ENCODE results near the gene IGF1. TPM values are rescaled to one million over a fixed set of nuclear protein-coding genes. Genes with fewer than 3 reads are reported as not detected.

Gene IGF1
- total and polyA plus RNA-seq, 2 experiments from 2014 or later = not detected

GRCh38 chr12:102507301-102507700, 26.9 kb upstream of the IGF1 start:
- no peaks in the 10 kb centered on the region for H3K36me3 ChIP-seq
- TF ChIP-seq CTCF (IDR thresholded peaks at IDR 0.05; ENCODE audit: low read depth, low read length) = no peak
- H3K27ac ChIP-seq = no peak overlapping the region
- no peak overlapping the region for H3K4me3 ChIP-seq
- no peak for DNase-seq (ENCODE audit: low read depth in 1 of 2, low spot score in 1 of 2)
- H3K9me3 ChIP-seq (ENCODE audit: low read depth) = no peaks in the 10 kb centered on the region
- no peaks in the 10 kb centered on the region for H3K27me3 ChIP-seq
- H3K4me1 ChIP-seq (ENCODE audit: low read depth) = no peaks in the 10 kb centered on the region

GRCh38 chr12:102504871-102505270, 24.5 kb upstream of the IGF1 start:
- H3K27ac ChIP-seq = no peak overlapping the region
- H3K36me3 ChIP-seq = no peaks in the 10 kb centered on the region
- no peaks in the 10 kb centered on the region for H3K9me3 ChIP-seq (ENCODE audit: low read depth)
- TF ChIP-seq CTCF (IDR thresholded peaks at IDR 0.05; ENCODE audit: low read depth, low read length) = no peak
- H3K4me3 ChIP-seq = no peak overlapping the region
- H3K4me1 ChIP-seq (ENCODE audit: low read depth) = no peaks in the 10 kb centered on the region
- no peaks in the 10 kb centered on the region for H3K27me3 ChIP-seq
- DNase-seq (ENCODE audit: low read depth in 1 of 2, low spot score in 1 of 2) = no peak

- Histone ChIP-seq H3K4me1 (ENCODE audit: low read depth) (no peaks in the 10 kb centered on the region), H3K9me3 (ENCODE audit: low read depth) (no peaks in the 10 kb centered on the region), H3K27ac (no peak overlapping the region), H3K36me3 (no peaks in the 10 kb centered on the region), H3K4me3 (no peak overlapping the region), H3K27me3 (no peaks in the 10 kb centered on the region)
- no peak for DNase-seq (ENCODE audit: low read depth in 1 of 2, low spot score in 1 of 2)
- TF ChIP-seq CTCF (IDR thresholded peaks at IDR 0.05; ENCODE audit: low read depth, low read length) = no peak
Measured at GRCh38 chr12:102504280-102504679, 23.9 kb upstream of the IGF1 start.

- DNase-seq (ENCODE audit: low read depth in 1 of 2, low spot score in 1 of 2) = no peak
- no peaks in the 10 kb centered on the region for H3K36me3 ChIP-seq
- no peaks in the 10 kb centered on the region for H3K27me3 ChIP-seq
- no peak overlapping the region for H3K4me3 ChIP-seq
- no peak overlapping the region for H3K27ac ChIP-seq
- H3K4me1 ChIP-seq (ENCODE audit: low read depth) = no peaks in the 10 kb centered on the region
- TF ChIP-seq CTCF (IDR thresholded peaks at IDR 0.05; ENCODE audit: low read depth, low read length) = no peak
- H3K9me3 ChIP-seq (ENCODE audit: low read depth) = no peaks in the 10 kb centered on the region
Measured at GRCh38 chr12:102503831-102504230, 23.5 kb upstream of the IGF1 start.

GRCh38 chr12:102503056-102503681, 22.8 kb upstream of the IGF1 start:
- no peak overlapping the region for H3K4me3 ChIP-seq
- no peak for TF ChIP-seq CTCF (IDR thresholded peaks at IDR 0.05; ENCODE audit: low read depth, low read length)
- DNase-seq (ENCODE audit: low read depth in 1 of 2, low spot score in 1 of 2) = no peak
- no peak overlapping the region for H3K27ac ChIP-seq
- no peaks in the 10 kb centered on the region for H3K27me3 ChIP-seq
- no peaks in the 10 kb centered on the region for H3K9me3 ChIP-seq (ENCODE audit: low read depth)
- no peaks in the 10 kb centered on the region for H3K4me1 ChIP-seq (ENCODE audit: low read depth)
- no peaks in the 10 kb centered on the region for H3K36me3 ChIP-seq

Measured in cardiac muscle cell (in vitro differentiated cells and primary cell).